Neural progenitor cell (in vitro differentiated cells): ENCODE data around the gene FAM163B.

Experiments
- CTCF ChIP-seq: fragments of 200-600 bp; sonication (generic); IDR thresholded peaks from 2 replicates; pipeline ENCODE4 v1.5.1; 2017; ENCODE audit warnings: antibody characterized with exemption, mild to moderate bottlenecking
- EZH2phosphoT487 ChIP-seq: fragments of 200-600 bp; sonication (generic); IDR thresholded peaks from 2 replicates; pipeline ENCODE4 v1.6.1; 2017; ENCODE audit warnings: antibody characterized with exemption

DNA sequence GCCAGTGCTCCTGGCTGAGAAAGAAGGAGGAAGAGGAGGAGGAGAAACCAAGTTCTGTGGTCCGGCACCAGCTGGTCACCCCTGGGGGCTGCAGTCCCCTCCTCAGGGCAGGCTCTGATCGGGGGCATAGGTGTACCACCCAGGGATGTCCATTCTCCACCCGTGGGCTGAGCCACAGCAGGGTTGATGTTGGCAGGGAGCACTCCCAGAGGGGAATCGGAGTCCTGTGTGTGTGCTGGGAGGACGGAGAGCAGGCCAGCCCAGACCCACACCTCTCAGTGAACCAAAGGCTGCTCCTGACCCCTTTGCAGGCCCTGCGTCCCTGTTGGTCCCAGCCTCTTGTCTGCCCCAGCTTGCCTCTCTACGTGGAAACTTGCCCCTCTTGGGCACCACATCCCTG lies 79.3 kb downstream of the FAM163B start:
- no peak for TF ChIP-seq CTCF
- no peak for TF ChIP-seq EZH2phosphoT487
